ENCODE measurements around the gene INPP5A.

INPP5A gene

GRCh38 chr10:132710746-132711612 is 173.4 kb downstream of the INPP5A start:
- TF ChIP-seq ZNF8 (CRISPR knock-in tag; IDR thresholded peaks at IDR 0.05) (no peak), POU6F1 (CRISPR knock-in tag; IDR thresholded peaks at IDR 0.05; ENCODE audit: borderline replicate concordance, low read depth) (no peak), ESRRG (CRISPR knock-in tag; IDR thresholded peaks at IDR 0.05) (no peak), TOX (CRISPR knock-in tag; IDR thresholded peaks at IDR 0.05; ENCODE audit: borderline replicate concordance) (no peak), ISL1 (CRISPR knock-in tag; IDR thresholded peaks at IDR 0.05) (no peak), PPARA (CRISPR knock-in tag; IDR thresholded peaks at IDR 0.05; ENCODE audit: borderline replicate concordance) (no peak), SNAI2 (CRISPR knock-in tag; IDR thresholded peaks at IDR 0.05) (no peak), CSRNP3 (CRISPR knock-in tag; IDR thresholded peaks at IDR 0.05) (no peak)
- no peak for ATAC-seq

- no peak for TF ChIP-seq ZNF70 (CRISPR knock-in tag; IDR thresholded peaks at IDR 0.05)
- no peak for ATAC-seq
Measured at GRCh38 chr10:132711613-132712121, 174.1 kb downstream of the INPP5A start.

- TF ChIP-seq BACH2 (CRISPR knock-in tag; IDR thresholded peaks at IDR 0.05; ENCODE audit: borderline replicate concordance) (no peak), TCF4 (CRISPR knock-in tag; IDR thresholded peaks at IDR 0.05; ENCODE audit: borderline replicate concordance) (no peak), CSRNP3 (CRISPR knock-in tag; IDR thresholded peaks at IDR 0.05) (no peak), ESRRG (CRISPR knock-in tag; IDR thresholded peaks at IDR 0.05) (no peak), PATZ1 (CRISPR knock-in tag; IDR thresholded peaks at IDR 0.05; ENCODE audit: borderline replicate concordance) (no peak), OSR1 (CRISPR knock-in tag; IDR thresholded peaks at IDR 0.05) (no peak), ZC3H10 (CRISPR knock-in tag; IDR thresholded peaks at IDR 0.05) (no peak), ZNF70 (CRISPR knock-in tag; IDR thresholded peaks at IDR 0.05) (no peak), TSHZ2 (CRISPR knock-in tag; IDR thresholded peaks at IDR 0.05) (no peak), ISL1 (CRISPR knock-in tag; IDR thresholded peaks at IDR 0.05) (no peak), CSDC2 (CRISPR knock-in tag; IDR thresholded peaks at IDR 0.05) (no peak), CREB5 (CRISPR knock-in tag; IDR thresholded peaks at IDR 0.05; ENCODE audit: low read depth) (no peak), ARNTL (CRISPR knock-in tag; IDR thresholded peaks at IDR 0.05; ENCODE audit: borderline replicate concordance, low read depth) (no peak)
- ATAC-seq: no peak
Measured at GRCh38 chr10:132712291-132712690, 174.7 kb downstream of the INPP5A start.

Measured in SK-N-SH treated with all-trans-retinoic acid at 6 μM for 48 hours (cell line).